Heart left ventricle (tissue), 16 donors: ENCODE results near the gene CA4. TPM values are rescaled to one million over a fixed set of nuclear protein-coding genes. Genes with fewer than 3 reads are reported as not detected.
"Not testable (repeated sequence)": the region's sequence is repeated elsewhere in the genome, so short reads cannot be mapped to it uniquely, and the experiment has no call there.

ENCODE experiments used
- ATAC-seq, 4 donors: fragments of 200-7000 bp; cut with Tn5 transposase; one replicate each; pipeline ENCODE4 v1.9.1; 2020 to 2022; ENCODE audit warnings: moderate library complexity in 4 of 4, mild to moderate bottlenecking in 3 of 4, moderate number of reproducible peaks in 1 of 4
- DNase-seq, 5 donors: peaks; one replicate each; pipeline ENCODE4 v3.0.0-alpha.2; 2020
- H3K27ac ChIP-seq, 12 donors: fragments of 200-600 bp; sonication (generic) in 4 of 12; one replicate each; pipeline versions ENCODE4 v1.5.0 to v1.8.0; 2016 to 2022; ENCODE audit warnings: mild to moderate bottlenecking in 2 of 12
- H3K27me3 ChIP-seq, 9 donors: fragments of 200-600 bp; sonication (generic) in 2 of 9; one replicate each; pipeline versions ENCODE4 v1.5.1 to v1.8.0; 2016 to 2022; ENCODE audit warnings: mild to moderate bottlenecking in 3 of 9
- H3K36me3 ChIP-seq, 9 donors: fragments of 200-600 bp; sonication (generic) in 2 of 9; one replicate each; pipeline versions ENCODE4 v1.5.0 to v1.8.0; 2018 to 2022; ENCODE audit warnings: mild to moderate bottlenecking in 2 of 9
- H3K4me1 ChIP-seq, 12 donors: fragments of 200-600 bp; sonication (generic) in 4 of 12; one replicate each; pipeline versions ENCODE4 v1.5.0 to v1.8.0; 2016 to 2022; ENCODE audit warnings: mild to moderate bottlenecking in 3 of 12
- H3K4me3 ChIP-seq, 12 donors: fragments of 200-600 bp; sonication (generic) in 4 of 12; one replicate each; pipeline versions ENCODE4 v1.5.0 to v1.8.0; 2017 to 2022; ENCODE audit warnings: mild to moderate bottlenecking in 9 of 12, moderate library complexity in 4 of 12
- H3K9me3 ChIP-seq, 12 donors: fragments of 200-600 bp; sonication (generic) in 4 of 12; one replicate each; pipeline versions ENCODE4 v1.5.0 to v1.8.0; 2016 to 2022; ENCODE audit warnings: mild to moderate bottlenecking in 1 of 12
- CTCF ChIP-seq, 12 donors: fragments of 200-600 bp; sonication (generic) in 4 of 12; IDR thresholded peaks; one replicate each; pipeline versions ENCODE4 v1.5.0 to v1.8.0; 2018 to 2022; ENCODE audit warnings: antibody characterized with exemption in 12 of 12, mild to moderate bottlenecking in 5 of 12
- POLR2A ChIP-seq, 2 donors: fragments of 450-650 bp; IDR thresholded peaks; one replicate each; pipeline ENCODE4 v1.6.1; 2017; ENCODE audit warnings: antibody characterized with exemption in 2 of 2, mild to moderate bottlenecking in 2 of 2, moderate library complexity in 2 of 2
- WGBS, 4 donors: extraction: QIAGEN DNeasy Blood & Tissue Kit in 2 of 4; methylation state at CpG; one replicate each; pipeline versions ENCODE4 v1.1.5 to v1.1.7; 2013 to 2018; 5-methylcytosine and 5-hydroxymethylcytosine counted together
- intact Hi-C, 10 donors: fragments of 100-400 bp; cut with DNase I; formaldehyde crosslinking; loops; one replicate each; pipeline versions ENCODE4 v1.11.1 to v1.14.2; 2022
- polyA plus RNA-seq, 2 donors: library from polyadenylated mRNA; stranded (reverse); fragments of 200-250 nt; gene quantifications; one replicate each; pipeline ENCODE4 v1.2.3, GENCODE V29; 2013
- total RNA-seq, 9 donors: library from RNA; depleted of rRNA in 2 of 9; stranded (reverse); fragments of >200 nt in 2 of 9; fragmentation: NEBNext Ultra II Directional in 3 of 9; extraction: Animal tissue kit (Norgen Biotek cat#: 25700) in 3 of 9; gene quantifications; one replicate each; pipeline versions ENCODE4 v1.1.0 to v1.2.4, GENCODE V29; 2016 to 2023
- donor health status: ischemic (EF 13 %, LVEDD 7.1; RV severe dilation, severe dysfunction).
- donor health status: healthy with polysubstance abuse.
- donor health status: DM: no; HTN: yes; CAD: no.
- donor health status: DM: no; HTN: no; CAD: no.
- donor health status: ischemic (EF 25% LVEDD 6.9; RV normal size, moderate dysfunction).
- donor health status: ischemic (EF 25% LVEDD 5.7; RV mildly dilated, moderate dysfunction).
- donor health status: healthy.
- donor health status: DM: yes; HTN: yes; CAD: no.
- donor health status: ischemic (EF 35%, LVEDD 5.7; RV mildly dilated, moderate dysfunction).
- donor health status: nonischemic (EF 11% LVEDD 7.7; RV severe dilation, severe dysfunction).
- donor health status: DM: yes; HTN: yes; CAD: no.
- donor health status: PGD.
- donor health status: ischemic (EF 29% LVEDD 5.4; RV normal size, mild dysfunction).
- donor health status: nonischemic (EF 23%, LVEDD 6.1; RV moderate dilation, normal function).

CA4 gene
- total and polyA plus RNA-seq, 11 donors: 12.4 to 54.0 (median 17.7) TPM

DNA sequence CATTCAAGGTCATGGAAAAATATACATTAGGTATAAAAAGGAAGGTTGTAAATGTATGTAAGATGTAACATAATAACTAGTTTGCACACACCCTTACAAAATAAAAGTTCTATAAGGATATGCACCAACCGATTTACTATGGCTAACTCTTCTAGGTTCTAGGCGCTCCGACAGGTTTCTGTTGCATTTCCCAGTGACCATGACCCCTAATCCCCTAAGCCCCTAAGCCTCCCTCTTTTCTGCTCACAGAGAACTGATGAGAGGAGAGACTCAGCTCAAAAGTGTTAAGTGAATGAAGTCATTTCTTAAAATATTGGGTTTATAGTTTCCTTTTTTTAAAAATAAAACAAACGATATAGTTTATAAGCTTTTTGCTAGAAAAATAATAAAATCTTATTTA is 41.1 kb upstream of the CA4 start:
- no peak for ATAC-seq
- H3K4me3 ChIP-seq: no peak overlapping the region
- intact Hi-C loops: loop anchor here in 9 of 10 donors (5.0 to 10.0 kb wide), 3 partner anchors 324 to 336 kb away; no protein-coding TSS in a partner anchor
- DNase-seq: no peak
- H3K4me1 ChIP-seq: no peaks in the 10 kb centered on the region
- H3K9me3 ChIP-seq: no peaks in the 10 kb centered on the region
- TF ChIP-seq CTCF (IDR thresholded peaks at IDR 0.05) (no peak), POLR2A (IDR thresholded peaks at IDR 0.05) (no peak)
- WGBS, 4 donors: 83 to 92% (median 87%) methylated on average over 4 of the region's 4 CpGs
- H3K36me3 ChIP-seq: no peaks in the 10 kb centered on the region
- H3K27me3 ChIP-seq: no peaks in the 10 kb centered on the region
- no peak overlapping the region for H3K27ac ChIP-seq

- no peak overlapping the region for H3K27ac ChIP-seq
- H3K36me3 ChIP-seq: no peaks in the 10 kb centered on the region
- no peaks in the 10 kb centered on the region for H3K4me1 ChIP-seq
- no peak for DNase-seq
- no peaks in the 10 kb centered on the region for H3K9me3 ChIP-seq
- 75 to 90% (median 86%) methylated on average over 1 of the region's 1 CpG for WGBS, 4 donors
- H3K27me3 ChIP-seq: no peaks in the 10 kb centered on the region
- no peak overlapping the region for H3K4me3 ChIP-seq
- no peak for TF ChIP-seq POLR2A (IDR thresholded peaks at IDR 0.05)
- no peak for ATAC-seq
- intact Hi-C loops: loop anchor here in 9 of 10 donors (5.0 to 10.0 kb wide), 3 partner anchors 323 to 336 kb away; no protein-coding TSS in a partner anchor
Measured at GRCh38 chr17:60109161-60109560, 40.6 kb upstream of the CA4 start.

- no peak for DNase-seq
- ATAC-seq: no peak
- H3K4me1 ChIP-seq: no peaks in the 10 kb centered on the region
- TF ChIP-seq CTCF (IDR thresholded peaks at IDR 0.05) (no peak), POLR2A (IDR thresholded peaks at IDR 0.05) (no peak)
- 44 to 65% (median 58%) methylated on average over 3 of the region's 3 CpGs for WGBS, 4 donors
- no peak overlapping the region for H3K27ac ChIP-seq
- no peaks in the 10 kb centered on the region for H3K27me3 ChIP-seq
- intact Hi-C loops: no loop called here
- H3K36me3 ChIP-seq: no peaks in the 10 kb centered on the region
- no peak overlapping the region for H3K4me3 ChIP-seq
- no peaks in the 10 kb centered on the region for H3K9me3 ChIP-seq
Measured at GRCh38 chr17:60110586-60110985, 39.2 kb upstream of the CA4 start.

DNA sequence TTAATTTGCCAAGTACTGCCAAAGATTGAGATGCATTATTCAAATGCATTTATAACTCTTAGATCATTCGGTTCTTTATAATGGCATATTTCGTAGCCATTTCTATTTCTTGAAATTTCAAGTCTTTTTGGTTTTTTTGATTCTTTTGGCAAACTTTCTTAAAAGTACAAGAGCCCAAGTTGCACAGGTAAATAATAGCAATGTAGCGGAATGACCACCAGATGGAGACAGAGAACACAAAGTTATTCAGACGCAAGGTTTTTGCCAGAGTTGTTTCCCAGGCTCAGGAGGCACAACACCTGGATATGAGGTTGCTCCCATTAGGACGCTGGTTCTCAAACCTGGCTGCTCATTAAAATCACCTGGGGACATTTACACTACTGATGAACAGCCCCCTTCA is 38.1 kb upstream of the CA4 start:
- H3K36me3 ChIP-seq, H3K4me1 ChIP-seq, H3K9me3 ChIP-seq, DNase-seq, H3K27ac ChIP-seq, H3K27me3 ChIP-seq, intact Hi-C loops, H3K4me3 ChIP-seq: not testable (repeated sequence)
- WGBS, 4 donors: 0 to 3% (median 1%) methylated on average over 2 to 4 of the region's 5 CpGs; no CpG with 5 or more reads in 1 of the 4 donors
- peak in 2 of 12 donors; percentile 16 to 20 for TF ChIP-seq CTCF (IDR thresholded peaks at IDR 0.05)
- peak in 3 of 4 donors; percentile 54 to 61 (median 55) for ATAC-seq

DNA sequence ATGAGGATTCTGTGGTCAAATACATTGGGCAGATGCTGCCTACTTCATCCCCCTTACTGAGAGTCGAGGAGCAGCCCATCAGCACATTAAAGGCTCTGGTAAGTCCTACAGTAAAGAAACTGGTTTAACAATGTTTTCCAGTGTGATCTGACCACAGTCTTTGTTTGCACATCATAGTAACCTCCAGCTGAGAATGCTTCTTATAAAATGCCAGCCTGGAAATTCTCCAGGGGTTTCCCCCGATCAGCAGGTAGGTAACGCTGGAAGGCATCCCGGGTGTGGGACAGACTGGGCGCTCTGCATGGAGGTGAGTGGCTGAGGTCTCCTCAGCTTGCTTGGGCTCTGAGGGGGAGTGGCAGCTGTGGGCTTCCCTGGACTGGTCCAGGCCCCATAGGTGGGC is 34.4 kb upstream of the CA4 start:
- intact Hi-C loops, DNase-seq, H3K27me3 ChIP-seq: not testable (repeated sequence)

GRCh38 chr17:60116196-60116595 is 33.6 kb upstream of the CA4 start:
- H3K9me3 ChIP-seq, H3K4me3 ChIP-seq, ATAC-seq, intact Hi-C loops, H3K4me1 ChIP-seq, H3K27ac ChIP-seq, DNase-seq, H3K36me3 ChIP-seq, H3K27me3 ChIP-seq: not testable (repeated sequence)
- no CpG with 5 or more reads among the region's 14 CpGs for WGBS, 4 donors

More for the DNA sequence above, 34.4 kb upstream of the CA4 start:
- ATAC-seq, H3K9me3 ChIP-seq, H3K36me3 ChIP-seq, H3K27ac ChIP-seq, H3K4me3 ChIP-seq, H3K4me1 ChIP-seq: not testable (repeated sequence)
- no CpG with 5 or more reads among the region's 5 CpGs for WGBS, 4 donors

- peak in 2 of 4 donors; percentile 23 to 29 for ATAC-seq
Measured at GRCh38 chr17:60119162-60119561, 30.6 kb upstream of the CA4 start.

GRCh38 chr17:60119807-60120748 is 29.7 kb upstream of the CA4 start:
- H3K9me3 ChIP-seq, H3K4me1 ChIP-seq, DNase-seq, H3K36me3 ChIP-seq, H3K27ac ChIP-seq, H3K27me3 ChIP-seq, intact Hi-C loops: not testable (repeated sequence)
- WGBS, 4 donors: 0% methylated on average over 11 of the region's 114 CpGs; no CpG with 5 or more reads in 2 of the 4 donors
- peak in 3 of 4 donors; percentile 16 to 68 (median 40) for ATAC-seq
- H3K4me3 ChIP-seq: peak overlapping the region in 5 of 12 donors; percentile 32 to 51 (median 41)

More at GRCh38 chr17:60119162-60119561, 30.6 kb upstream of the CA4 start:
- H3K4me3 ChIP-seq, H3K27ac ChIP-seq, H3K27me3 ChIP-seq, H3K4me1 ChIP-seq, H3K9me3 ChIP-seq, intact Hi-C loops, DNase-seq, H3K36me3 ChIP-seq: not testable (repeated sequence)
- no CpG with 5 or more reads among the region's 15 CpGs for WGBS, 4 donors
